ELR (cell line): ENCODE measurements around the gene GOLGA6C.
"Not testable (repeated sequence)": the region's sequence is repeated elsewhere in the genome, so short reads cannot be mapped to it uniquely, and the experiment has no call there.

Experiments
- DNase-seq: peaks from one replicate; pipeline ENCODE4 v3.0.0-alpha.2; 2015; ENCODE audit warnings: low read depth

Gene GOLGA6C

DNA sequence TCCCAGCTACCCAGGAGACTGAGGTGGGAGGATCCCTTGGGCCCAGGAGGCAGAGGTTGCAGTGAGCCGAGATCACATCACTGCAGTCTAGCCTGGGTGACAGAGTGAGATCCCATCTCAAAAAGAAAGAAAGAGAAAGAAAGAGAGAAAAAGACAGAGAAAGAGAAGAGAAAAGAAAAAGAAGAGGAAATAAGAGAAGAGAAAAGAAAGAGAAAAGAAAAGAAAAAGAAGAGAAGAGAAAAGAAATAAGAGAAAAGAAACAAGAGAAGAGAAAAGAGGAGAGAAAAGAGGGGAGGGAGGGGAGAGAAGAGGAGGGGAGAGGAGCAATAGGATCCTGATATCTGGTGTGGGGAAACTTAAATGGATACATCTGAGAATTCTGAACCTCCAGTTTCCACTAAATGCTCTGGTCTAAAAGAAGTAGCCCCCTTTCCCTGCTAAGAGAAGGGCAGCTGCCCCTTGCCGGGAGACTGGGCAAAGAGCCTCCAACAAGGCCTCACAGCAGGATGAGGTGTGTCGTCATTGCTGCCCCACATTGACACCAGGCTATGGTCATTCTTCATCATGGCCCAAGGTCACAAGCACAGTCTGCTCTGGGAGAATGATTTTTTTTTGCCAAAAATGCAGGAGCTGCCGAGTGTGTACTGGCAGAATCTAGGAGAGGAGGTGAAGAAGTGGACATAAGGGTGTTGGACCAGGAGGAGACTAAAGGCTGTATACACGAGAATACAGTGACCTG is 56.6 kb downstream of the GOLGA6C start:
- no peak for DNase-seq

DNA sequence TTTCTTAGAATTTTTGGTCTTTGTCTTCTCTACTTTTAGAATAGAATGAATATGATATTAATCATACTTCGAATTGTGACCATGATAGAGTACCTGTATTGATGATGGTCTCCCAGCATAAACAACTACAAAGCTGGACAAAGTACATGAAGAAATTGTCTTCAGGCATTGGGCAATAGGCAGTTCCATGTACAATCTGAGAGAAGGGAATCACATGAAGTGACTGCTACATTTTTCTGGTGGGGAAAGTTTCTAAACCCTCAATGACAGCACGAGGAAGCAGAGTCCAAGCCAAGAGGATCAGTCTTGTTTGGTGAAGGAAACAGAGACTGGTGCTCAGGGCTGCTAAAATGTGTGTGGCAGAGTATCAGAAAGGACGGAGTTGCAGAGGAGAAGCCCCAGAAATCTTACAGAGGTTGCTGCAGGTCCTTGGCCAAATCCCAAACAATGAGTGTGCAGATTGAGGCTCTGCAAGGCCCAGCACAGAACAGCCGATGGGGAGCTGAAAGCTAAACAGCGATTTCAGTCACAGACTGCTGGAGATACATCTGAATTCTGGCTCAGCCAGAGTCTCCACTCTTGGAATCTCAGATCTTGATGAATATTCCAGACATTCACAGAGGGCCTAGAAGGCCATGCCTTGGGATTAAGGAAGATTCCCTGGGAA is 61.2 kb downstream of the GOLGA6C start:
- DNase-seq, result not testable (repeated sequence)
